Neural progenitor cell (in vitro differentiated cells): Measurements from ENCODE around the gene TECTB. TPM values are rescaled to one million over a fixed set of nuclear protein-coding genes. Genes with fewer than 3 reads are reported as not detected.

Experiments
- DNase-seq: peaks from one replicate; pipeline ENCODE4 v3.0.0-alpha.2; 2016; ENCODE audit warnings: low spot score
- H2AFZ ChIP-seq: fragments of 200-600 bp; sonication (generic); replicated peaks from 2 replicates; pipeline ENCODE4 v1.6.1; 2016; ENCODE audit warnings: antibody characterized with exemption
- H3F3A ChIP-seq: fragments of 200-600 bp; sonication (generic); 2 replicates; pipeline ENCODE4 v1.6.1; 2016; ENCODE audit warnings: antibody characterized with exemption, low read depth
- H3K27ac ChIP-seq: fragments of 200-600 bp; sonication (generic); 2 replicates; pipeline ENCODE4 v1.5.1; 2016; ENCODE audit warnings: mild to moderate bottlenecking
- H3K27me3 ChIP-seq: fragments of 200-600 bp; sonication (generic); 2 replicates; pipeline ENCODE4 v1.6.1; 2016; ENCODE audit warnings: mild to moderate bottlenecking, moderate library complexity
- H3K36me3 ChIP-seq: fragments of 200-600 bp; sonication (generic); 2 replicates; pipeline ENCODE4 v1.5.1; 2016
- H3K4me1 ChIP-seq: fragments of 200-600 bp; sonication (generic); 2 replicates; pipeline ENCODE4 v1.6.1; 2016; ENCODE audit warnings: mixed run types
- H3K4me2 ChIP-seq: fragments of 200-600 bp; sonication (generic); 2 replicates; pipeline ENCODE4 v1.6.1; 2016
- H3K4me3 ChIP-seq: fragments of 200-600 bp; sonication (generic); 2 replicates; pipeline ENCODE4 v1.5.1; 2016
- H3K79me2 ChIP-seq: fragments of 200-600 bp; sonication (generic); 2 replicates; pipeline ENCODE4 v1.6.1; 2016; ENCODE audit warnings: low read depth
- H3K9ac ChIP-seq: fragments of 200-600 bp; sonication (generic); 2 replicates; pipeline ENCODE4 v1.6.1; 2016
- H3K9me3 ChIP-seq: fragments of 200-600 bp; sonication (generic); 2 replicates; pipeline ENCODE4 v1.5.1; 2016; ENCODE audit warnings: low read depth
- H4K20me1 ChIP-seq: fragments of 200-600 bp; sonication (generic); 2 replicates; pipeline ENCODE4 v1.6.1; 2016; ENCODE audit warnings: low read depth
- H3K27ac Mint-ChIP-seq: 3 replicates; pipeline ENCODE4 v1.8.0; 2021; ENCODE audit warnings: mixed read lengths
- H3K27me3 Mint-ChIP-seq: 2 replicates; pipeline ENCODE4 v1.8.0; 2022; ENCODE audit warnings: low read depth, mild to moderate bottlenecking, inconsistent platforms, moderate library complexity, mixed read lengths; ENCODE audit not compliant: insufficient read depth
- H3K36me3 Mint-ChIP-seq: 3 replicates; pipeline ENCODE4 v1.8.0; 2021; ENCODE audit warnings: mixed read lengths
- H3K4me1 Mint-ChIP-seq: 3 replicates; pipeline ENCODE4 v1.8.0; 2021; ENCODE audit warnings: mixed read lengths
- H3K4me3 Mint-ChIP-seq: 3 replicates; pipeline ENCODE4 v1.8.0; 2021; ENCODE audit warnings: mild to moderate bottlenecking, moderate library complexity, mixed read lengths
- H3K9me3 Mint-ChIP-seq: 3 replicates; pipeline ENCODE4 v1.8.0; 2020; ENCODE audit warnings: mixed read lengths
- CTCF ChIP-seq: fragments of 200-600 bp; sonication (generic); IDR thresholded peaks from 2 replicates; pipeline ENCODE4 v1.5.1; 2017; ENCODE audit warnings: antibody characterized with exemption, mild to moderate bottlenecking
- EZH2 ChIP-seq: fragments of 200-600 bp; sonication (generic); IDR thresholded peaks from 2 replicates; pipeline ENCODE4 v1.6.1; 2017; ENCODE audit warnings: antibody characterized with exemption, mild to moderate bottlenecking, moderate library complexity
- EZH2phosphoT487 ChIP-seq: fragments of 200-600 bp; sonication (generic); IDR thresholded peaks from 2 replicates; pipeline ENCODE4 v1.6.1; 2017; ENCODE audit warnings: antibody characterized with exemption
- total RNA-seq: library from RNA; depleted of rRNA; stranded (reverse); fragments of >200 nt; gene quantifications from 2 replicates; pipeline ENCODE4 v1.2.3, GENCODE V29; 2015; ENCODE audit warnings: low replicate concordance

TECTB gene
- total RNA-seq, 1 donor from 2014 or later: not detected

GRCh38 chr10:112304267-112304859, 21.2 kb downstream of the TECTB start:
- Histone ChIP-seq H3K4me3 (no peak overlapping the region), H3K9ac (no peak overlapping the region), H3K9me3 (no peaks in the 10 kb centered on the region), H3K79me2 (no peaks in the 10 kb centered on the region), H3K27me3 (no peaks in the 10 kb centered on the region), H3K36me3 (no peaks in the 10 kb centered on the region), H3F3A (no peaks in the 10 kb centered on the region), H3K27ac (no peak overlapping the region), H3K4me1 (no peaks in the 10 kb centered on the region), H2AFZ (no peak overlapping the region), H4K20me1 (no peaks in the 10 kb centered on the region), H3K4me2 (no peak overlapping the region)
- Mint-ChIP-seq H3K4me3 (no peak overlapping the region), H3K9me3 (no peaks in the 10 kb centered on the region), H3K36me3 (no peaks in the 10 kb centered on the region), H3K27me3 (peaks cover 9% of the 10 kb centered on the region), H3K4me1 (peaks cover 4% of the 10 kb centered on the region), H3K27ac (no peak overlapping the region)
- no peak for DNase-seq
- TF ChIP-seq CTCF (no peak), EZH2phosphoT487 (no peak), EZH2 (no peak)

- DNase-seq: peak; percentile 73
- Mint-ChIP-seq H3K9me3 (no peaks in the 10 kb centered on the region), H3K36me3 (no peaks in the 10 kb centered on the region), H3K27ac (peak overlapping the region; percentile 33), H3K4me3 (no peak overlapping the region), H3K4me1 (peaks cover 4% of the 10 kb centered on the region), H3K27me3 (peaks cover 3% of the 10 kb centered on the region)
- Histone ChIP-seq H3K4me2 (no peak overlapping the region), H3K9me3 (no peaks in the 10 kb centered on the region), H3K27ac (no peak overlapping the region), H3K9ac (no peak overlapping the region), H3K4me1 (no peaks in the 10 kb centered on the region), H4K20me1 (no peaks in the 10 kb centered on the region), H3F3A (no peaks in the 10 kb centered on the region), H3K27me3 (no peaks in the 10 kb centered on the region), H3K36me3 (no peaks in the 10 kb centered on the region), H3K79me2 (no peaks in the 10 kb centered on the region), H2AFZ (peak overlapping the region; percentile 68), H3K4me3 (no peak overlapping the region)
- TF ChIP-seq EZH2 (no peak), EZH2phosphoT487 (no peak), CTCF (peak; percentile 88)
Observed at GRCh38 chr10:112307358-112308124, 24.3 kb downstream of the TECTB start.

GRCh38 chr10:112308125-112308502, 24.9 kb downstream of the TECTB start:
- TF ChIP-seq EZH2 (no peak), EZH2phosphoT487 (no peak), CTCF (no peak)
- Histone ChIP-seq H2AFZ (peak overlapping the region; percentile 68), H3K9me3 (no peaks in the 10 kb centered on the region), H3K36me3 (no peaks in the 10 kb centered on the region), H4K20me1 (no peaks in the 10 kb centered on the region), H3K4me1 (no peaks in the 10 kb centered on the region), H3K4me2 (no peak overlapping the region), H3K79me2 (no peaks in the 10 kb centered on the region), H3K4me3 (no peak overlapping the region), H3F3A (no peaks in the 10 kb centered on the region), H3K27ac (no peak overlapping the region), H3K9ac (no peak overlapping the region), H3K27me3 (no peaks in the 10 kb centered on the region)
- no peak for DNase-seq
- Mint-ChIP-seq H3K4me3 (no peak overlapping the region), H3K4me1 (peaks cover 4% of the 10 kb centered on the region), H3K27me3 (peaks cover 3% of the 10 kb centered on the region), H3K36me3 (no peaks in the 10 kb centered on the region), H3K27ac (peak overlapping the region; percentile 33), H3K9me3 (no peaks in the 10 kb centered on the region)
